Measurements from ENCODE around the gene ELF2.
"Not testable (repeated sequence)": the region's sequence is repeated elsewhere in the genome, so short reads cannot be mapped to it uniquely, and the experiment has no call there.

The ELF2 gene

DNA sequence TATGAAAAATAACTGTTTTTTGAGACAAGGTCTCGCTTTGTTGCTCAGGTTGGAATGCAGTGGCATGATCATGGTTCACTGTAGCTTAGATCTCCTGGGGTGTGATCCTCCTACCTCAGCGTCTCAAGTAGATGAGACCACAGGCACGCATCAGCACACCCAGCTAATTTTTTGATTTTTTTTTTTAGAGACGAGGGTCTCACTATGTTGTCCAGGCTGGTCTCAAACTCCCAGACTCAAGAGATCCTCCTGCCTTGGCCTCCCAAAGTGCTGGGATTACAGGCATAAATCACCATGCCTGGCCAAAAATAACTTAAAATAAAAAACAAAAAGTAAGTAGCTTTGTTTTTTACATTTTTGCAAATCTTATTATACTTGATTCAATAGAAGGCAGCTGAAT is 98.1 kb downstream of the ELF2 start:
- DNase-seq (ENCODE audit: low read depth in 2 of 2): no peak

DNA sequence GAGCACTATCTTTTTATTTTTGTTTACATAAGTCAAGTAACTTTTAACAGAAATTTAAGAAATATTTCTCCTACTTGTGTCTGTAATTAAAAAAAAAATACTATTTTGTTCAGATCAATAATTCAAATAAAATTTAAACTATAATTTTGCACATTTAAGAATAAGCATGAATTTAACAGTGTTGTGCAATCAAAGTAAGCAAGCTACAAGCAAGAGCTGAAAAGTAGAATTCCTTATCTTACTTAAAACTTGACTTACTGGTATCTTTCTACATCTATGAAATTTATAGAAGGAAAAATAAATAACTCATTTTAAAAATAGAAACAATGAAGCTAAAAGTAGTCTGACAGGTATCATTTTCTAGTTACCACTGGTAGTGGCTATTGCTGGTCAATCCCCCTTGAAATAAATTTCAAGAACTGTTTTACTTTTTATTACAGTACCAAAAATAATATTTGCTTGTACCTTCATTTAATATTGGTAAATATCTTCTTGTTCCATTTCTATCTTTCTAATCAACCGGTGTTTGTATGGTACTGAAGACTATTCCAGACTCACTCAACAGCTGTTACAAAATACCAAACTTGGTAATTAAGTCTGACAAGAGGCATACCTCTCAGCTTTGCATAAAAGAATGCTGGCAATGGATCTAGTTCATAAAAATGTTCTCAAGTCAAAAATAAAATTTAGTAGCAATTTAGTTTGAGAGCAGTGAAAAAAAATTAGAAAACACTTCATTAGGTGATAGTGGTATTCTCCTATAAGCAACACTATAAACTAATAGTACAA is 99.3 kb downstream of the ELF2 start:
- DNase-seq (ENCODE audit: low read depth in 2 of 2): no peak

DNA sequence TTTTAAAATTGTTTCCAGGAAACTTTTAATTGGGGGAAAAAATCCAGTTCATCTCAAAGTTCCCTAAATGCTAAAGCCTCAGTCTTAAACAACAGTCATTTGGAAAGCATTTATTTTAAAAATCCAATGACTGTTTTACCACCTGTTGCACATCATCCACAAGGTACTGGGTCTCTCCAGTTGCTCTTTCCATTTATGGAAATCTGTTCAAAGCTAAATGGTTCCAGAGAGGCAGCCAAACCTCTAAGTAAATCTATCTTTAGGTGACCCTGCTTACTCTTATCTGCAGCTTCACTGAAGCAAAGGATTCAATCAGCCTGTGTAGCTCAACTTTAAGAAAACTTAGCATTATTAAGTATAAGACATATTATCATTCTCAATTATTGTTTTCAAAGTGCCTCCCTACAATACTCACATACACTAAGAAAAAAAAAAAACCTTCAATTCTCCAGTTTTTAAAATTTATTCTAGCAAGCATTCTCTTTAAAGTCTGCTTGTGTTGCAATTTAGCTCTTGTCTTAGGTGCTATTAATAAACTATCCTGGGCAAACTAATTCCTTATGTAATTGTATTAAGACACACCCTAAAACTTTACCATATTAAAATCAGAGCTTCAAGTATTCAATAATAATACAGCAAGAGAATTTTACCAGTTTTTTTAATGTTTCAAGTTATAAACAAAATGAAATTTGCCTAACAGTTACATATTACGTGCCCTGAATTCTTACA is 100.8 kb downstream of the ELF2 start:
- DNase-seq (ENCODE audit: low read depth in 2 of 2): no peak

DNA sequence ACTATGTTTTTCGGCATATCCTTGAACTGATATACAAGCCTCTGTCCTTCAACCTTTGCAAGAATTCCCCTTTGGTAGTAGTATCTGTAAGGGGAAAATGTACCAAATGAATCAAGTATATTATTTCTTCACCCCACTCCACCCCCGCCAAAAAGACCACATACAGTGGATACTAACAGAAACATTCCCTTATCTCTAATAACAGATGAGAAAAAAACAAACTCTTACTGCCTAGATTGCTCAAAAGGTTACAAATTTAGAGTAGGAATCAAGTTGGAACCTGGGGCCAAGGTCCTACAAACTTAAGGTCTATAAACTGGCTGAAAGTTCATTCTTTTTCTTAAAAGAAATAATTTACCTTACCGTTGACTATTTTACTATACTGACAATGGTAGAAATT is 116.4 kb downstream of the ELF2 start:
- no peak for DNase-seq (ENCODE audit: low read depth in 2 of 2)

DNA sequence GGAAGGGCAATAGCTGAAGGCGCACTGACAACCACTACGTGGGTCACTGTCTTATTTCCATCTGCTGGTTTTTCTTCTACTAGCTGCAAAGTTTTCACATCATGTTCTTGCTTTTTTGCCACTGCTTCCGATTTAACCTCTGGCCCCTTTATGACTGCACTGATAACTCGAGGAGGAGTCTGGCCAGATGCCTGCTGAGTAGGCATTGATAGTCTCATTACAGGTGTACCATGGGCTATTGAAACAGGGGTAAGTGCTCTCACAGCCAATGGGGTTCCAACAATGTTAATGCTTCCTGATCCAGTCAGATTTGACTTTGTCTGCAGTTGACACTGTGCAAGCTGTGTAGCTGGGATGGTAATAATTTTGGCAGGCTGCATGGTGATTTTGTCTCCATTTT is 118.0 kb downstream of the ELF2 start:
- DNase-seq (ENCODE audit: low read depth in 2 of 2): not testable (repeated sequence)

DNA sequence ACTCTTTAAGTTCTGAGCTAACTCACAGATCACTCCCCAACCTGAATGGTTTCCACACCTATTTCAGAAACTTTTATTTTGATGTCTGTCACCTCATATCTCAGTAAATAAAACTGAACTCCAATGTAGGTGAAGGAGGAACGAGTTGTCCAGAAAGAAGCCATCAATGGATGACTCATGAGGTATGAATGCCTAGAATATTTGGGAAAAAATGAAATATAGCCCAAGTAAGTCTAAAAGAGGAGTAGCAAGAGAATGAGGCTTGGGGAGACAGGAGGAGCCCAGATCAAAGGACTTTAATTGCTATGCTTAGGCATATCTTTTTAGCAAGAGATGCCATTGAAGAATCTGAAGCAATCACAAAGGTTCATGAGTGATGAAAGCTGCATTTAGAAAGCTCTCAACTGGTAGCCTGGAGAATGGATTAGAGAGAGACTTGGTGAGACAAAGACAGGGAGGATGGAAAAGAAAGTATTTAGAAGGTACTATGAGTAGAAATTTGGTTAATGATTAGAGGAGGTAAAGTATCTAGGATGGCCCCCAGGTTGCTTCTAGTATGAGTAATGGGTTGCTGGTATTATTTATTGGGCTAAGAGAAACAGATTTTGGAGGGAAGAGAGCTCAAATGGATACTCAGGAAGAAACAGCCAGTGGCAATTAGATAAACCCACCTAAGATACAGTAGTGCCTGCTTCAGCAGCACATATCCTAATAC is 122.1 kb downstream of the ELF2 start:
- no peak for DNase-seq (ENCODE audit: low read depth in 2 of 2)

DNA sequence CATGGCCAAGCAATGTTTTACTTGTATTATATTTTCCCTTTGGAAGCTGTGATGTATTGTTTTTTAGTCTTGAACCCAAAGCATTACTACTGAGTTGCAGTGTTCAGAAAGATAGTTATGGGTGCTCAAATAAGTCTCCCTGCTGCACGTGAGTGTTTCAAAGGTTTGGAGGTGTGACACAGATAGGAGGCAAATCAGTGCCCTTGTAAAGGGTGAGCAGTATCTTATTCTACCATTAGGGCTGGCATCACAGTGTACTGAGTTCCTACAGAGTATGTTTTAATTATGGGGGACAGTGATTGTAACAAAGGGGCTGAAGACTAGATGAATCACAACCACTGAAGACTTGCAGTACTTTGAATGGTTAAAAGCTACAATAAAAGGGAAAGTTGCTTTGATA is 123.1 kb downstream of the ELF2 start:
- DNase-seq (ENCODE audit: low read depth in 2 of 2): no peak

DNA sequence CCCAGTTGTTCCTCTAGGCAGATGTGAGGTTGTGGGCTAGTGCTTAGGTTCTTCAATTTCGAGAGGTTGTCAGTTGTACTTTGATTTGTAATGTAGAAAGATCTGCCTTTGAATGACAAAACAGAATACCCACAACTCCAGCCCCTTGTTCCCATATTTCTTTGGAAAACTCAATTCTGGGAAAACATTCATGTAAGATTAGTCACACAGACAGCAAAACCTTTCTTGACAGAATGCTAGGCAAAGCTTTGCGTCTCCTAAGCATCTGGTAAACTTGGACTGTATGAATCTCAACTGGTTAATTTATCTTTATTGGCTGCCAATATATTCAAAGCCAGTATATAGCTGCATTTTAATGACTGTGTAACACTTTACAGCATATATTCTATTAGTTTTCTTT is 126.6 kb downstream of the ELF2 start:
- DNase-seq (ENCODE audit: low read depth in 2 of 2): no peak

DNA sequence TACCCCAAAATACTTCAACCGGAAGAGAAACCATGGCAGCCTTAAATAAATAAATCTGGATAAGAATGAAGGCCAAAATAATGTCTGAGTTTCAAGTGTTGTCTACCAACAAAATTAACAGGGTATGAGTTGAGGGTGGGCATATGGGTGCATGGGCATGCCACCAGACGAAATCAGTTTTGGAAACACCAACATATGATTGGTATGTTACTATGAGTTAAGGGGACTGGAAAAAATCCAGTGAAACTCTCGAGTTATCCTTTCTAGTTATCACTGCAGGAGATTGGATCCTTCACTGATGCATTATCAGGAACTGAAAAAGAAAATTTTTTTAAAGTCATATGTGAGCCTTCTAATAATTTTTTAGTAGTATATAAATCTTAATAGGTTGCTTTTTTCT is 129.0 kb downstream of the ELF2 start:
- DNase-seq (ENCODE audit: low read depth in 2 of 2): no peak

DNA sequence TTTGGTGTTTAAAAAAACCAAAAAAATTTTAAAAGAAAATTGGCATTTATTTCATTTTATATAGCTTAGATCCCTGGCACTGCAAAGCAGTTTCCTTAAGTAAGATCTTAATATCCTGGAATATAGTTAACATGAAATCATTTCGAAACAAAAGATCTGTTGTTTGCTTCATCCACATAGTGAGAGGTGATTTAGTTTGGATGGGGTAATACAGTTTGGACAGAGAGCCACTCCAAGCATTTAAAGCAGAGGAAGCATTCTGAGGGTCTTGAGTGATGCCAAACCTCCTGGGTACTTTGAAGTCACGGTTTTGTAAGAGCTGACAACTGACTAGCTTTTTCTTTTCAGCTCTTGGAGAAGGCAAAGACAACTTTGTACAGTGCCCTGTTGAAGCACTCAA is 132.7 kb downstream of the ELF2 start:
- DNase-seq (ENCODE audit: low read depth in 2 of 2): no peak

DNA sequence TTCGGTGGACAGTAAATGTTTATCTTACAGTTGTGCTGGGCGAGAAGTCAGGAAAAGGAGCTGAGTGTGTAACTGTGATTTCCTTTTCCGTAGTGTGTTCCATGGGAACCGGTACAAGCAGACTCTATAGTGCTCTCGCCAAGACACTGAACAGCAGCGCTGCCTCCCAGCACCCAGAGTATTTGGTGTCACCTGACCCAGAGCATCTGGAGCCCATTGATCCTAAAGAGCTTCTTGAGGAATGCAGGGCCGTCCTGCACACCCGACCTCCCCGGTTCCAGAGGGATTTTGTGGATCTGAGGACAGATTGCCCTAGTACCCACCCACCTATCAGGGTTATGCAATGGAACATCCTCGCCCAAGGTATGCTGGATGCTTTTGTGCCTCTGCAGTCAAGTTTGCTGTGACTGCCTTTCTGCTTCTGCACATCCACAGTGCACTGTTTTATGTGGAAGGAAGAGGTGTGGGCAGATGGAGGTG is 134.0 kb downstream of the ELF2 start:
- no peak for DNase-seq (ENCODE audit: low read depth in 2 of 2)

DNA sequence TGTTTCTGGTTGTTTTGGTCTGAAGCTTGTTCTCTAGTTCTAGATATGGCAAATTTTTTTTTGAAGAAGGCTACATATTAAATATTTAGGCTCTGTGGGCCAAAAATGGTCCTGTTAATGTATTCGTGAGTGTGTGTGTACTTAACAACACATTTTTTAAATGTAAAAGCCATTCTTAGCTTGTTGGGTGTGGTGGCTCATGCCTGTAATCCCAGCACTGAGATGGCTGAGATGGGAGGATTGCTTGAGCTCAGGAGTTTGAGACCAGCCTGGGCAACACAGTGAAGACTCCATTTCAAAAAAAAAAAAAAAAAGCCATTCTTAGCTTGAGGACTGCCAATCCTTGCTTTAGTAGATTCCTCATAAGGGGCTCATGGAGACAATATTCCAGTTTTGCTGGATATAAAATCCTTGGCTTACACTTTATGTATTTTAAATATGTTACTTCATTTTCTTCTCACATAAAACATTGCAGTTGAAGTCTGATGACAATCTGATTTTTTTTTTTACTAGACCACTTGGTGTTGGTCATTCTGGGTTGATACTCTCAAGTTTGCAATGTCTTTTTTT is 138.1 kb downstream of the ELF2 start:
- no peak for DNase-seq (ENCODE audit: low read depth in 2 of 2)

DNA sequence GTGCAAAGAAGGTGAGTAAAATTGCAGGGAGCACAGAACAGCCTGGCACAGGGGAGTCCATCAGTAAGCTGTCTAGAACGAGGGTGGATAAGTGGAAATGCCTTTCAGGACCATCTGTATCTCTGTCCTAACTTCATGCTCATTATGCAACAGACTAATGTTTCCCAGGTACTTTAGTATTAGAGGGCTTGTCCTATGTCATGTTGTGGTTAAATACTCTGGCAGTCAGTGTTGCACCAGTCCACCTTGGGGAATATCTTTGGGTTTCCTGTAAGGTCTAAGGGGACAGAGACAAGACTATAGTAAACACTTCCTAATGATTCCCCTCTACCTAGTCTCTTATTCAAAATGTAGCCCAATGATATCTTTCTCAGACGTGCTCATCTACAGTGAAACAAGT is 140.1 kb downstream of the ELF2 start:
- DNase-seq (ENCODE audit: low read depth in 2 of 2): no peak

DNA sequence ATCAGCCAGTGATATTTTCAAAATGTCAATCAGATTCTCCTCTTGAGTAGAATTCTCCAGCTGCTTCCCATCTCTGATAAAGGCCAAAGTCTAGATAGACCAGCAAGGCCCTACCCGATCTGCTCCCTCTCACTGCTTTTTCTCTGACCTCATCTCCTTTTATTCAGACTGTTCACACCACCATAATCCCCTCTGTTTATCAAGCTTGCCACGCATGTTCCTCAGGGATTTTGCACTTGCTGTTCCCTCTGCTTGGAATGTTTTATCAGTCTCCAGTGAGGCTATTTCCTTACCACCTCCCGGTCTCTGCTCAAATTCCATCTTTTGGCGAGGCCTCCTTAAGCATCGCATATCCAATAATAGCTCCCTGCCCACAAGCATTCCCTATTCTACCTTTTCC is 141.4 kb downstream of the ELF2 start:
- no peak for DNase-seq (ENCODE audit: low read depth in 2 of 2)

DNA sequence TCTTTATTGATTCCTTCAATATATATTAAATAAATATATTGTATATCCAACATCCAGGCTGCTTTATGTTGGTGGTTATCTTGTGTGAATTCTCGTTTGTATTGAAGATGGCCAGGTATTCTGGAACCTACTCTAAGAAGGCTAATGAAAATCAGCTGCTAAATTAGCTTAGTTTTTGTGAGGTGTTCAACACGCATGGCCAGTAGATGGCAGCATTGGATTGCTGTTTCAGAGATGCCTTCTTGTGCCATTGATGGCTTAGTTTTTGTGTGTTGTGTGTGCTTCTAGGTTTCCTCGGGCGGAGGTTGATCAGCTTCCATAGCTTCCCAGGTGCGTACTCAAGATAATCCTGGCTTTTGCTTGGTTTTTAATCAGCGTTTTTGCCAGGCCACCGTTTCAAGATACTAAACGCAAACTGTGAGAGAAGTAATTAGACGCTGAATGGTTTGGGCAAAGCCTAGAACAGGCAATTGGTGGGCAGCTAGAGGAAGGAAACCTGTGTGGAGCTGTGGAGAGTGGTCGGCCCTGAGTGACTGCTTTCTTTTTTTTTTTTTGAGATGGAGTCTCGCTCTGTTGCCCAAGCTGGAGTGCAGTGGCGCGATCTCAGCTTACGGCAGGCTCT is 146.3 kb downstream of the ELF2 start:
- peak; percentile 30 to 64 for DNase-seq (ENCODE audit: low read depth in 2 of 2)

DNA sequence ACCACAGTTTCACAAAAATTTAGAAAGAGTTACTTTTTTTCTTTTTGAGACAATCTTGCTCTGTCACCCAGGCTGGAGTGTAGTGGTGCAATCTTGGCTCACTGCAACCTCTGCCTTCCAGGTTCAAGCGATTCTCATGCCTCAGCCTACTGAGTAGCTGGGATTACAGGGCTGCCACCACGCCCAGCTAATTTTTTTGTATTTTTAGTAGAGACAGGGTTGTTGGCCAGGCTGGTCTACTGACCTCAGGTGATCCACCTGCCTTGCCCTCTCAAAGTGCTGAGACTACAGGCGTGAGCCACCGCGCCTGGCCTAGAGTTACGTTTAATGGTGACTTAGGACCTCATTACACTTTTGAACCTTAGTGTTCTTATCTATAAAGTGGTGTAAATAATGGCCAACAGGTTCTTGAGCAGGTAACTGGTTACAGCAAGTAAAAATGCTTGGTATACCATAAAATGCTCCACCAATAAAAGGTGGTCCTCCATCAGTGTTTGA is 147.1 kb downstream of the ELF2 start:
- not testable (repeated sequence) for DNase-seq (ENCODE audit: low read depth in 2 of 2)

DNA sequence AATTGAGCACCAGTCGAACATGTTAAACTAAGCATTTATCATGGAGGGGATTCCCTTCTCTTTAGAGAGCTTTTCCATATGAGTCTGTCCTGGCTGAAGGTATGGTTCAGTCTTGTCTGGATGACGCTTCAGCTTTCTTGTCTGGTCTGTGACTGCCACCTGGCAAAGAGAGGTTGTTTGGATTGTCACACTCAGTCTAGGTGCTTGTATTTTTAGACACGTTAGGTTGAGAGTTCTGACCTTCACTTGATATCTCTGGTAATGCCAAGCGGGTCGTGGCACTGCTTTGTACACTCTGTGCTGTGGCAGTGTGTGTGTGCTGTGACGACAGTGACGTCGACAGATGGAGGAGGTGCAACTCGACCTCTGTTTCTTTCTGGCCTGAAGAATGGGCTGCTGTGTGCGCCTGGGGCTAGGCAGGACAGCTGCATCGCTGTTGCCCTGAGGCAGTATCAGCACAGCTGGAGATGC is 148.8 kb downstream of the ELF2 start:
- DNase-seq (ENCODE audit: low read depth in 2 of 2): no peak

DNA sequence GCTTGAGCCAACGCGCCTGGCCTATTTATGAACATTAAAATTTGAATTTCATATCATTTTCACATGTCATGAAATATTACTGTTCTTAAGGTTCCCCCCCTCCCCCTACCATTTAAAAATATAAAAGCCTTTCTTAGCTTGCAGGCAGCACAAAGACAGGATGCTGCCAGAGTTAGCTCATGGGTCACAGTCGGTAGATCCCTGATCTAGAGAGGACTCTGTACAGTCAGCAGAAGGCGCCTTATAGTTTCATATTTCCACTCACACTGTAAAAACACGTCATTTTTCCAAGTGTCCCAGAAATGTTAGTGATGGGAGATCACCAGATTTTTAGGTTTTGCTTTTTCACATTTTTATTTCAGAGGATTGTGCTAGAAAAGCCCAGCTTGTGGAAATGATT is 149.2 kb downstream of the ELF2 start:
- DNase-seq (ENCODE audit: low read depth in 2 of 2): no peak

DNA sequence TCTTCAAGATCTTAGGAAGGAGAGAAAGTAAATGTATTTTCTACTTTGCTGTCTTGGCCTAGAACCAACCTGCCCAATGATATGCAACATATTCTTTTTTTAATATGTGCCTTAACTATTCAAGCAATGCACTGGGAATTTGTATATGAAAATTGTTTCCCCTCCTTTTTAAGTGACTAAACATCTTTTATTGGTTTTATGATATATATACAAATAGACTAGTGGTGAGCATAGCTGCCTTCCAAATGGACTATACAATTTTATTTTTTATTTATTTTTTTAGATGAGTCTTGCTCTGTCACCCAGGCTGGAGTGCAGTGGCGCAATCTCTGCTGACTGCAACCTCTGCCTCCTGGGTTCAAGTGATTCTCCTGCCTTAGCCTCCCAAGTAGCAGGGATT is 151.2 kb downstream of the ELF2 start:
- no peak for DNase-seq (ENCODE audit: low read depth in 2 of 2)

DNA sequence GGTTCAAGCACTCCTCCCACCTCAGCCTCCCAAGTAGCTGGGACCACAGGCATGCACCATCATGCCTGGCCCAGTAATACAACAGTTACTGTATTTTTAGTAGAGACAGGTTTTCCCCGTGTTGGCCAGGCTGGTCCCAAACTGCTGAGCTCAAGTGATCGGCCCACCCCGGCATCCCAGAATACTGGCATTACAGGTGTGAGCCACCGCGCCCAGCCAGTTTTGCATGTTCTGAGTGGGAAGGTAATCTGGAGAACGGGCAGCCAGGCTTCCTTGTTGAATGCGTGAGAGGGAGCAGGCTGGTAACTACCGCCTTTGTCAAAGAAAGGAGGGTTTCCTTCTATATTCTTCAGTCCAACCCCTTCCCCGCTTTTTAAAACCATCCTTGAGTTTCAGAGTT is 152.3 kb downstream of the ELF2 start:
- no peak for DNase-seq (ENCODE audit: low read depth in 2 of 2)

DNA sequence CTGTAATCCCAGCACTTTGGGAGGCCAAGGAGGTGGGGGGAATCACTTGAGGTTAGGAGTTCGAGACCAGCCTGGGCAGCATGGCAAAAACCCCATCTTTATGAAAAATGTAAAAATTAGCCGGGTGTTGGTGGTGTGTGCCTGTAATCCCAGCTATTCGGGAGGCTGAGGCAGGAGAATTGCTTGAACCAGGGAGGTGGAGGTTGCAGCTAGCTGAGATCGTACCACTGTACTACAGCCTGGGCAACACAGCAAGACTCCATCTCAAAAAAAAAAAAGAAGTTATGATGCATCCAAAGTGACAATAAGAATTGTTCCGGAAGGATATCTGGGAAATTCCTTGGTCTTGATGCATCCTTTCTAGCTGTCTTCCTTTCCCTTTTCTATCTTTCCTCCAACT is 154.2 kb downstream of the ELF2 start:
- DNase-seq (ENCODE audit: low read depth in 2 of 2): no peak

DNA sequence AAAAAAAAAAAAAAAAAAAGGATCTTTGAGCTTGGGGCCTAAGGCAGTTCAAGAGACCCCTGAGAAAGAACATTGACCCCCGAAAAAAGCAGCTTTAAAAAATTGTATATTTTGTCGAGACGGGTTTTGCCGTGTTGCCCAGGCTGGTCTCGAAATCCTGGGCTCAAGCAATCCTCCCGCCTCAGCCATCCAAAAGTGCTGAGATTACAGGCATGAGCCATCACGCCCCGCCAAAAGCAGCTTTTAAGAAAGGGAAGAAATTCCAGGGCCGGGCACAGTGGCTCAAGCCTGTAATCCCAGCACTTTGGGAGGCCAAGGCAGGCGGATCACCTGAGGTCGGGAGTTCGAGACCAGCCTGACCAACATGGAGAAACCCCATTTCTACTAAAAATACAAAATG is 155.9 kb downstream of the ELF2 start:
- DNase-seq (ENCODE audit: low read depth in 2 of 2): not testable (repeated sequence)
